ENCODE data around the gene NAPEPLD. TPM values are rescaled to one million over a fixed set of nuclear protein-coding genes. Genes with fewer than 3 reads are reported as not detected.
A peak's percentile ranks its signal among the peaks of the same experiment; 100 is the strongest.
"Not testable (repeated sequence)": the region's sequence is repeated elsewhere in the genome, so short reads cannot be mapped to it uniquely, and the experiment has no call there.

NAPEPLD gene
- total RNA-seq, 1 experiment from 2014 or later: 12.5 TPM

DNA sequence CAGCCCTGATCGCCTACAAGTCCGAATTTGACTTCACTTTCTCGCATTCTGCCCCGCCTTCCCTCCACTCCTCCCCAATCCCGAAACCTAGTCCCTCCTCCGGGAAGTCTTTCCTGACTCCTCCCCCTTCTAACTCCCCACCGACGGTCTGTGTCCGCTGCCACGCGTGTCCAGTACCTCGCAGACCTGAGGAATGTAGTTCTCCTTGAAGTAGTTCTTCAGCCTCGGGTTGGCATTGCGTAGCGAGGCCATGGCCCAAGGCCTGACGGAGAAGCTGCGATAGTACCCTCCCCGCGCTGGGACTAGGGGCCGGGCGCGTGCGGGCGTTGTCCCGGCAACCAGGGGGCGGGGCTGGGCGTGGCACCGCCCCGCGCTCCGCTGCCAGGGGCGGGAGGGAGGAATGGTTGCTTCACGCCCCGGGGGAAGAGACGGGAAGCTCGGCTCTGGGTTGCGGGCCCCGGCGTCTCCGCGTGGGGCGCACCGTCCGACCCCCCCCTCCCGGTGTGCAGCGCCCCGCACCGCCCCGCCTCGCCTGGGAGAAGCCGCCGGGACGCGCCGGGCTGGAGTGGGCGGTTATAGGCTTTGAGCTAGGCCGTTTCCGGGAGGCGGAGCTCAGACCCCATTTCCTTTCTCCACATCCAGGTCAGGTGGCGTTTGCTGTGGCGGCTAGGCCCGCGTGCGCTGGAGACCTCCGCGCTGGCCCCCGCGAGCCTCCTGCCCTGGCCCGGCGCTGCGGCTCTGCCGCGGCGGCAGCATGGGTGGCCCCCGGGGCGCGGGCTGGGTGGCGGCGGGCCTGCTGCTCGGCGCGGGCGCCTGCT lies 74.2 kb downstream of the NAPEPLD start, which contains the start of the genes ARMC10 and FBXL13:
TSS of gene ARMC10 (plus strand) at position 622 of the 818 bp plus-strand sequence. CDS start at position 755, 133 bp downstream.
TSS of gene FBXL13 (minus strand) at position 278 of the 818 bp plus-strand sequence.
- Histone ChIP-seq H3K4me1 (peaks cover 5% of the 10 kb centered on the region), H3K4me3 (peak within 1 kb of the TSS; percentile 82), H3K27ac (peak within 1 kb of the TSS; percentile 48; the same call in 1 of the 2 replicates), H3K36me3 (peaks cover 3% of the 10 kb centered on the region; the same call in 1 of the 2 replicates), H3K27me3 (no peaks in the 10 kb centered on the region), H3K9me3 (replicated peaks) (no peaks in the 10 kb centered on the region)
- DNase-seq: peak; percentile 92 to 94

DNA sequence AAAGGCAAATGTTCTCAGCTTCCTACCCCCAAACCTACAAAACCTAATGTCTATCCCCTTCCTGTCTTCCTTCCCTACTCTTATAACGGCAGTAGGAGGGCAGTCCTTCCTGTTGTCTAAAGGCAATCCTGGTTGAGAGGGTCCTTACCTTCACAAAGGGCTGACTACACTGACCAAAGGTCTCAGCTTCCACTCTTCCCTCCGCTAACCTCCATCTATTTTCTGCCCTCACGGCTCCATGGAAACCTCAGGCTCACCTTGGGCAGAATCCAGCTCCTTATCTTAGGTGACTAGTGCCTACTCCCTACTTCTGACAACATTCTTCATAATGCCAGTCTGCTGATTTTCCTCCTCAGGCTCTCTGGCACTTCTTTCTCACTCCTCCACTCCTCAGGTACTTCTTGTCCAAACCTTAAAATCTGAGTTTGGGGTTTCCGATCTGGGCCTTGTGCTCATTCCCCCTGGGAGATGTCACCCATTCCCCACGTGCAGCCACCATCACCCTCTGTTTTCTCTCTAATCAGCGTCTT lies 74.8 kb downstream of the NAPEPLD start:
- DNase-seq: no peak
- Histone ChIP-seq H3K27ac (no peak overlapping the region), H3K27me3 (no peaks in the 10 kb centered on the region), H3K4me1 (peaks cover 5% of the 10 kb centered on the region), H3K9me3 (replicated peaks) (no peaks in the 10 kb centered on the region), H3K36me3 (no peaks in the 10 kb centered on the region; the same call in 1 of the 2 replicates), H3K4me3 (peak overlapping the region; percentile 82)

DNA sequence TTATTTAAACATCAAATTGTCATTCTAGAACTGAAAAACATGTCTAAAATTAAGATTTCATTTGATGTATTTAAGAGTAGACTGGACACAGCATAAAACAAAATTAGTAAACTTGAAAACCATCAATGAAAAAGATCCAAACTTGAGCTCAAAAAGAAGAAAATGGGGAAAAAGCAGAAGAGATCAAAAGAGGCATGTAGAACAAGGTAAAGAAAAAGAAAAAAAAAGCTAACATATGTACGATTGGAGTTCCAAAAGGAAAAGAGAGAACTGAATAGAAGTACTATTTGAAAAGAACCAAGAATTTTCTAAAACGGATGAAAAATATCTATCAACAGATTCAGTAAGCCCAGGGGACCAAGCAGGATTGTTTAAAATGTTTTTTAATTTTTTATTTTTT lies 77.9 kb downstream of the NAPEPLD start:
- Histone ChIP-seq H3K4me1 (peaks cover 5% of the 10 kb centered on the region), H3K4me3 (no peak overlapping the region), H3K27me3 (no peaks in the 10 kb centered on the region), H3K36me3 (no peaks in the 10 kb centered on the region), H3K9me3 (replicated peaks) (peaks cover 6% of the 10 kb centered on the region), H3K27ac (no peak overlapping the region)
- no peak for DNase-seq

DNA sequence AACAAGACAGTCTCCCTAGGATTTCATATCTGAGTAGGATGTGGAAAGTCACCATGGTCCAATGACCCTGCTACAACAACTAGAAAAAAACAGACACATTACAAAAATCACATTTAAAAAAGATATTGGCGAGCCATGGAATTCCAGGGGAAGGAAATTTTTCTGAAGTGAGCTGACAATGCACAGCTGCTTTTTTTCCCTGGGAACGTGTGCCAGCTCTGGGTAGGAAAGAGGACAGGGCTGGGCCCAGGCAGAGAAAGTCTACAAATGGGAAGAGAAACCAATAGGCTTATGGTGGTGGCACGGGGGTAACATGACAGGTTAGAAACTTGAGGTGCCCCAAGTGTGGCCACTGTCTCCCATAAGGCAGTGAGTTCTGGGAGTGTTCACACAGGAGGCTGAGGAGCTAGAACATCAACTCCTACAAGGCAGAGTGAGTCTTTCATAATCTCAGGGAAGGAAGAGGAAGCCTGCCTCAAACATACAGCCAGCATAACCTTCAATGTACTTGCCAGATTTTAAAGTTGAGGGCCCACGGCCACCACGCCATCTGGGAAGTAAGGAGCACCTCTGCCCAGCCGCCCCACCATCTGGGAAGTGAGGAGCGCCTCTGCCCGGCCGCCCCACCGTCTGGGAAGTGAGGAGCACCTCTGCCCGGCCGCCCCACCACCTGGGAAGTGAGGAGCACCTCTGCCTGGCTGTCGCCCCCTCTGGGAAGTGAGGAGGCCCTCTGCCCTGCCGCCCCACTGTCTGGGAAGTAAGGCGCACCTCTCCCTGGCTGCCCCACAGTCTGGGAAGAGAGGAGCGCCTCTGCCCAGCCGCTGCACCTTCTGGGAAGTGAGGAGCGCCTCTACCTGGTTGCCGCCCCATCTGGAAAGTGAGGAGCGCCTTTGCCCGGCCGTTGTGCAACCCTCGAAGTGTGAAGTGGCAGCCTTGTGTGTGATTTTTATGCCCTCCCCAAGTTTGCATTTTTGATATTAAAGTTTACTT lies 80.2 kb downstream of the NAPEPLD start:
- Histone ChIP-seq H3K4me1 (peaks cover 1% of the 10 kb centered on the region), H3K4me3 (no peak overlapping the region), H3K36me3 (no peaks in the 10 kb centered on the region), H3K27me3 (no peaks in the 10 kb centered on the region), H3K9me3 (replicated peaks) (peaks cover 6% of the 10 kb centered on the region), H3K27ac (no peak overlapping the region)
- DNase-seq: no peak

DNA sequence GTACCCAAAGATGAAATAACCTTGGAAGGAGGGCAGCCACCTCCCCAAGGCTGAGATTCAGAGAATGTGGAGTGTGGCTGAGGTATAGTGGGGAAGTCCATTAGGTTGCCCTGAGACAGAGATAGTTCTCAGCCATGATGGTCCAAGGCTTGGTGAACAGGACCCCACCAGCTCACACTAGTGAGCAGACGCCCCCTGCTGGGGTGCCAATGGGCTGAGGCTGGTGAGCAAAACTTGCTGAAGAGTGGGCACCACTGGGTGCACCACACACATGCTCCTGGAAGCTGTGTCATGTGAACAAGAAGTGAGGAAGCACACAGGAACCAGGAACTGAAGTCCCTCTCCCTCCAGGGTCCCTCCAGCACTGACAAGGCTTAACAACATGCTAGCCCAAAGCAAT lies 83.2 kb downstream of the NAPEPLD start:
- H3K4me3 ChIP-seq: no peak overlapping the region
- H3K4me1 ChIP-seq: no peaks in the 10 kb centered on the region
- H3K27ac ChIP-seq: no peak overlapping the region
- peaks cover 6% of the 10 kb centered on the region for H3K9me3 ChIP-seq (replicated peaks)
- no peaks in the 10 kb centered on the region for H3K27me3 ChIP-seq
- peak; percentile 83 to 86 for DNase-seq
- H3K36me3 ChIP-seq: no peaks in the 10 kb centered on the region

DNA sequence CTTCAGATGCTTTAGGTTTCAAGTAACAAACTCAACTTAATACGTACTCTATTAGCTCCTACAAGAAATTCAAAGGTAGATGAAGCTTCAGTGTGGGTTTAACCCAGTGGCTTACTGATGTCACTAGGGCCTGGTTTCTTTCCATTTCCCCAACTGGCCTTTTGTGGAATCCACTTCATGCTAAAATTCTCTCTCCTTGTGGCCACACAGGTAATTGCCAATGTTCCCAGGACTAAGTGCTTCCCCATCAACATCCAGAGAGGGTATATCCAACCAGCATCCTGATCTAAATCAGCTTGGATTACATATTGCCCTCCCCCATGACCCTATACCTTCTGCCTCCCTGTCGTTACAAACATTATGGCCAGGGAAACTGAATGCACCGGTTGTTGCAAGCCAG lies 85.0 kb downstream of the NAPEPLD start:
- DNase-seq: no peak
- no peaks in the 10 kb centered on the region for H3K27me3 ChIP-seq
- peaks cover 6% of the 10 kb centered on the region for H3K9me3 ChIP-seq (replicated peaks)
- H3K27ac ChIP-seq: no peak overlapping the region
- no peaks in the 10 kb centered on the region for H3K4me1 ChIP-seq
- H3K4me3 ChIP-seq: no peak overlapping the region
- no peaks in the 10 kb centered on the region for H3K36me3 ChIP-seq

DNA sequence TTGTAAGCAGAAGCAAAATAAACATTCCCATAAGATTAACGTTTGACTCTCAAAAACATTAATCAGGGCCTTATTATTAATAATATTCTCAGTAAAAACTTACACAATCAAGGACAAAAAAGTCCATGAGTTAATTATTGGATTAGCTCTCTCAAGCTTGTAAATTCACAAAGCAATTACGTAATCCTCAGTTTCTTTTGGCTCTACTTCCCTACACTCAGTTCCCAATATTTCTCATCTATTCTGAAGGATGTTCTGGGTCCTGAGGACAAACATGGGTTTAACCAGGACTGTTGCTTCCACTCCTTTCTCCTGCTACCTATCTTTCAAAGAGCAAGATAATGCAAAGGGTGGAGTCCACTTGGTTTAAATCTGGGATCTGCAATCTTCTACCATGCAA lies 89.4 kb downstream of the NAPEPLD start:
- 0 out of 2 replicates have a peak, but pooled peaks cover 4% of the 10 kb centered on the region for H3K9me3 ChIP-seq (replicated peaks)
- no peak overlapping the region for H3K27ac ChIP-seq
- H3K4me1 ChIP-seq: no peaks in the 10 kb centered on the region
- no peaks in the 10 kb centered on the region for H3K27me3 ChIP-seq
- no peaks in the 10 kb centered on the region for H3K36me3 ChIP-seq
- H3K4me3 ChIP-seq: no peak overlapping the region
- no peak for DNase-seq

DNA sequence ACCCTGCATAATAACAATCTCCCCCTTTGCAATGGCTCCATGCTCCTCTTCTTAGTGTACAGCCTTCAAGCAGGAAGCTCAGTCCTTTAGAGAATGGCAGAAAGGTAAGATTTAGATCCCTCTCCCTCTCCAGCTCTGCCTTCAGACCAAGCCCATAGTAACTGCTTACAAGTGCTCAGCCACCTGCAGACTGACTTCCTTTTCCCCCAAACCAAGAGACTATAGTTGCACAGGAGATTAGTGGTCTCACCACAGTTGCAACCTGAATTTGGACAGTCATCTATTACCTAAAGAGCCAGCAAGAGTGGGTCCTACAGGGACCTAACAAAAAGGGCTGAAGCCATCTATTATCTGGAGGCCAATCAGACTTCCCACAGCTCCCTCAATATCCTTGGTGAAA lies 90.8 kb downstream of the NAPEPLD start:
- Histone ChIP-seq H3K36me3 (no peaks in the 10 kb centered on the region), H3K4me1 (no peaks in the 10 kb centered on the region)
- DNase-seq: no peak

DNA sequence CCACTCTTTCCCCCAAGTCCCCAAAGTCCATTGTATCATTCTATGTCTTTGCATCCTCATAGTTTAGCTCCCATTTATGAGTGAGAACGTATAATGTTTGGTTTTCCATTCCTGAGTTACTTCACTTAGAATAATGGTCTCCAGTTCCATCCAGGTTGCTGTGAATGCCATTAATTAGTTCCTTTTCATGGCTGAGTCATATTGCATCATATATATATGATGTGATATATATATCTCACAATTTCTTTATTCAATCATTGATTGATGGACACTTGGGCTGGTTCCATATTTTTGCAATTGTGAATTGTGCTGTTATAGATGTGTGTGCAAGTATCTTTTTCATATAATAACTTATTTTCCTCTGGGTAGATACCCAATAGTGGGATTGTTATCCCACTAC lies 92.9 kb downstream of the NAPEPLD start:
- not testable (repeated sequence) for H3K27me3 ChIP-seq; H3K4me3 ChIP-seq; H3K36me3 ChIP-seq; H3K9me3 ChIP-seq (replicated peaks); DNase-seq; H3K4me1 ChIP-seq; H3K27ac ChIP-seq

More for the DNA sequence above, 90.8 kb downstream of the NAPEPLD start:
- Histone ChIP-seq H3K4me3 (no peak overlapping the region), H3K27ac (no peak overlapping the region), H3K9me3 (replicated peaks) (0 out of 2 replicates have a peak, but pooled peaks cover 4% of the 10 kb centered on the region), H3K27me3 (no peaks in the 10 kb centered on the region)

DNA sequence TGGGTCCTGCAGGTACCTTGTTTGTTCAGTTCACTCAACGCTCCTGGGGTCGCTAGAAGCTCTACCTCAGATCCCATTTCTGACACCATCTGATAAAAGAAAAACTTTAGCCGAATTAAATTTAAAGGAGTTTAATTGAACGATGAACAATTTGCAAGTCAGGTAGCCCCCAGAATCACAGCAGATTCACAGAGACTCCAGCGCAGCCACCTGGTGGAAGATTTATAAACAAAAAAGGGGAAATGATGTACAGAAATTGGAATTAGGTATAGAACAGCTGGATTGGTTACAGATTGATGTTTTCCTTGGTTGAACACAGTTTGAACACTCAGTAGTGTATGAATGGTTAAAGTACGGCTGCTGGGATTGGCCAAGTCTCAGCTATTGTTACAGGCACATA lies 97.4 kb downstream of the NAPEPLD start:
- Histone ChIP-seq H3K36me3 (no peaks in the 10 kb centered on the region), H3K4me3 (no peak overlapping the region), H3K4me1 (no peaks in the 10 kb centered on the region), H3K9me3 (replicated peaks) (peaks cover 18% of the 10 kb centered on the region; the same call in 1 of the 2 replicates), H3K27ac (no peak overlapping the region), H3K27me3 (no peaks in the 10 kb centered on the region)
- no peak for DNase-seq

Other genes starting within 250 kb of the NAPEPLD start
- gene LRRC17, start 236.1 kb downstream of the NAPEPLD start, total RNA-seq (2014; rRNA removed; shearing (Covaris generic)): 67.1 and 71.2 TPM in 2 replicates
- gene FBXL13, start 74.3 kb downstream of the NAPEPLD start, total RNA-seq (2014; rRNA removed; shearing (Covaris generic)): 0.75 and 0.76 TPM in 2 replicates
- gene ARMC10, start 74.0 kb downstream of the NAPEPLD start, total RNA-seq (2014; rRNA removed; shearing (Covaris generic)): 27.4 and 31.2 TPM in 2 replicates
- gene PMPCB, start 148.3 kb upstream of the NAPEPLD start, total RNA-seq (2014; rRNA removed; shearing (Covaris generic)): 96.1 and 110 TPM in 2 replicates
- gene DNAJC2, start 195.7 kb upstream of the NAPEPLD start, total RNA-seq (2014; rRNA removed; shearing (Covaris generic)): 48.7 and 55.1 TPM in 2 replicates
- gene PSMC2, start 198.5 kb upstream of the NAPEPLD start, total RNA-seq (2014; rRNA removed; shearing (Covaris generic)): 198 and 208 TPM in 2 replicates